ENCODE data around the gene CRYBG3. TPM values are rescaled to one million over a fixed set of nuclear protein-coding genes. Genes with fewer than 3 reads are reported as not detected.

Gene CRYBG3
- total RNA-seq, 1 donor from 2014 or later = 18.5 TPM

DNA sequence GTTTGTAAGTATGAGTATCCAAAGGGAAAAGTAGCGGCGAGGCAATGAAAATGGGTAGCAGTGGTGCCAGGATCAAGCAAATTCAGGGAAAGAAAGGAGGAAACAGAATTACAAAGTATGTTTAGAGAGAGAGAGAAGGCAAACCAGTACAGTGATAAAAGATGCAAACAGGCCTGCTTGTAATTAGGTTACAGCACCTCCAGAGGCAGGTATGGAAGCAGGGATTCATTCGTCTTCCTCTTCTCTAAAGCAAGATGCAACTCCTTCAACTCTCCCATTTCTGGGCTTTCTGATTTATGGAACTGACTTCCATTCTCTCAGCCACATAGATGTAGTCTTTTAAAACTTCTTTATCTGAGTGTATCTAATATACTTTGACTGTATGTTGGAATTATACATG is 68.0 kb downstream of the CRYBG3 start:
- peaks cover 11% of the 10 kb centered on the region for H3K4me1 Mint-ChIP-seq (ENCODE audit: unreplicated experiment)
- no peak for DNase-seq (ENCODE audit: low spot score)
- no peaks in the 10 kb centered on the region for H3K27me3 Mint-ChIP-seq (ENCODE audit: unreplicated experiment)
- no peaks in the 10 kb centered on the region for H3K9me3 Mint-ChIP-seq (ENCODE audit: unreplicated experiment)
- no peak overlapping the region for H3K27ac Mint-ChIP-seq (ENCODE audit: unreplicated experiment)
- H3K4me3 Mint-ChIP-seq (ENCODE audit: unreplicated experiment) = no peak overlapping the region
- TF ChIP-seq, protein P1, sequence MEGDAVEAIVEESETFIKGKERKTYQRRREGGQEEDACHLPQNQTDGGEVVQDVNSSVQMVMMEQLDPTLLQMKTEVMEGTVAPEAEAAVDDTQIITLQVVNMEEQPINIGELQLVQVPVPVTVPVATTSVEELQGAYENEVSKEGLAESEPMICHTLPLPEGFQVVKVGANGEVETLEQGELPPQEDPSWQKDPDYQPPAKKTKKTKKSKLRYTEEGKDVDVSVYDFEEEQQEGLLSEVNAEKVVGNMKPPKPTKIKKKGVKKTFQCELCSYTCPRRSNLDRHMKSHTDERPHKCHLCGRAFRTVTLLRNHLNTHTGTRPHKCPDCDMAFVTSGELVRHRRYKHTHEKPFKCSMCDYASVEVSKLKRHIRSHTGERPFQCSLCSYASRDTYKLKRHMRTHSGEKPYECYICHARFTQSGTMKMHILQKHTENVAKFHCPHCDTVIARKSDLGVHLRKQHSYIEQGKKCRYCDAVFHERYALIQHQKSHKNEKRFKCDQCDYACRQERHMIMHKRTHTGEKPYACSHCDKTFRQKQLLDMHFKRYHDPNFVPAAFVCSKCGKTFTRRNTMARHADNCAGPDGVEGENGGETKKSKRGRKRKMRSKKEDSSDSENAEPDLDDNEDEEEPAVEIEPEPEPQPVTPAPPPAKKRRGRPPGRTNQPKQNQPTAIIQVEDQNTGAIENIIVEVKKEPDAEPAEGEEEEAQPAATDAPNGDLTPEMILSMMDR (IDR thresholded peaks at IDR 0.05; ENCODE audit: unreplicated experiment) = no peak
- peaks cover 10% of the 10 kb centered on the region for H3K36me3 Mint-ChIP-seq (ENCODE audit: low read depth, unreplicated experiment)

DNA sequence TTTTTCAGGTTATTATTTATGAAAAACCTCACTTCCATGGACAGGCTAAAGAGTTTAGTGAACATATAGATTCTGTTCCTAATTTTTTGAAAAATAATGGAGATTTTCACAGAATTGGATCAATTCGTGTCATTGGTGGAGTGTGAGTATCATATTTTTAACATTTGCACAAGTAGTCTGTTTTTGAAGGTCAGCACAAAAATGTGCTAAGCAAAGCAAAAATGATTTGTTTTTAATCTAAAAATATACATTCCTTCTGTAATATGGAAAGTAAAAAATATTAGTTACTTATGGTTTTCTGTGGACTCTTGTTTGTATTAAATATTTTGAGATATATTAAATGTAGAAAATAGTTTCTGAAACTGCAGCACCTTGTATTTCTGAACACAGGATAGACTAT is 71.0 kb downstream of the CRYBG3 start:
- no peak overlapping the region for H3K27ac Mint-ChIP-seq (ENCODE audit: unreplicated experiment)
- H3K9me3 Mint-ChIP-seq (ENCODE audit: unreplicated experiment) = no peaks in the 10 kb centered on the region
- H3K27me3 Mint-ChIP-seq (ENCODE audit: unreplicated experiment) = no peaks in the 10 kb centered on the region
- no peak for DNase-seq (ENCODE audit: low spot score)
- TF ChIP-seq, protein P1 (IDR thresholded peaks at IDR 0.05; ENCODE audit: unreplicated experiment) = no peak
- no peaks in the 10 kb centered on the region for H3K4me1 Mint-ChIP-seq (ENCODE audit: unreplicated experiment)
- H3K36me3 Mint-ChIP-seq (ENCODE audit: low read depth, unreplicated experiment) = no peaks in the 10 kb centered on the region
- H3K4me3 Mint-ChIP-seq (ENCODE audit: unreplicated experiment) = no peak overlapping the region

DNA sequence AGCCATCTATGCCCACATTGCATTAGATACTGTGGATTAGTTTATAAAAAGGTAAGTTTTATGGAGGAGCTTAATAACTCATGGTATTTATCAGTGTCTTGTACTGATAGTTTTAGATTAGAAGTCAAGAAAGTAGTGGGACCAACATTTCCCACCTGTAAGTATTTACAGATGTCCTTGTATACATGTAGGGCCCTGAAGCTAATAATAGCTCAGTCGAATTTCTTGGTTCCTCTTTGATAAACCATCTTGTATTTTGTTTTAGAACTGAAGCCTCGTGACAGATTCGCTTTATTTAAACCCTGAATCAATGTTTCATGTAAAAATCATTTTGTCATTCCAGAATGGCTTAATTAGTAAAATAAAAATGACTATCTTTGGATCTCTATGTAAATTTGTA is 73.4 kb downstream of the CRYBG3 start:
- no peak overlapping the region for H3K27ac Mint-ChIP-seq (ENCODE audit: unreplicated experiment)
- no peaks in the 10 kb centered on the region for H3K36me3 Mint-ChIP-seq (ENCODE audit: low read depth, unreplicated experiment)
- no peaks in the 10 kb centered on the region for H3K27me3 Mint-ChIP-seq (ENCODE audit: unreplicated experiment)
- no peaks in the 10 kb centered on the region for H3K4me1 Mint-ChIP-seq (ENCODE audit: unreplicated experiment)
- H3K4me3 Mint-ChIP-seq (ENCODE audit: unreplicated experiment) = no peak overlapping the region
- TF ChIP-seq, protein P1 (IDR thresholded peaks at IDR 0.05; ENCODE audit: unreplicated experiment) = no peak
- H3K9me3 Mint-ChIP-seq (ENCODE audit: unreplicated experiment) = no peaks in the 10 kb centered on the region
- no peak for DNase-seq (ENCODE audit: low spot score)

DNA sequence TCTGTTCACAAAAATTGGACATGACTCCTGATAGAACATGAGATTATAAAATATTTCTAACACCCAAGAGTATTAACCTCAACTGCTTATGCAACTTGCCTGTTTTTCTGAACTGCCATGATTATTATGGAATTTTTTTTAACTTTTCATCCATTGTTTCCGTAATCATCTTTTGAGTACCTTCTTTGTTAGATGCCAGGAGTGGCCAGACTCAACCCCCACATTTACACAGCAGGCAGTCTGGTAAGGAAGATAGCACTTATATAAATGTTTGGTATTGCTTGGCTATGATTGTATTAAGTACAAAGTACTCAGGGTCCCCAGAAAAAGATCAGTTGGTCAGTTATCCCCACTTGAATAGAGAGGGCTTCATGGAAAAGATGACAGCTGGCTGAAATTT is 74.3 kb downstream of the CRYBG3 start:
- H3K27ac Mint-ChIP-seq (ENCODE audit: unreplicated experiment) = no peak overlapping the region
- H3K9me3 Mint-ChIP-seq (ENCODE audit: unreplicated experiment) = no peaks in the 10 kb centered on the region
- H3K4me1 Mint-ChIP-seq (ENCODE audit: unreplicated experiment) = peaks cover 5% of the 10 kb centered on the region
- no peak overlapping the region for H3K4me3 Mint-ChIP-seq (ENCODE audit: unreplicated experiment)
- TF ChIP-seq, protein P1 (IDR thresholded peaks at IDR 0.05; ENCODE audit: unreplicated experiment) = no peak
- no peak for DNase-seq (ENCODE audit: low spot score)
- H3K27me3 Mint-ChIP-seq (ENCODE audit: unreplicated experiment) = no peaks in the 10 kb centered on the region
- no peaks in the 10 kb centered on the region for H3K36me3 Mint-ChIP-seq (ENCODE audit: low read depth, unreplicated experiment)

DNA sequence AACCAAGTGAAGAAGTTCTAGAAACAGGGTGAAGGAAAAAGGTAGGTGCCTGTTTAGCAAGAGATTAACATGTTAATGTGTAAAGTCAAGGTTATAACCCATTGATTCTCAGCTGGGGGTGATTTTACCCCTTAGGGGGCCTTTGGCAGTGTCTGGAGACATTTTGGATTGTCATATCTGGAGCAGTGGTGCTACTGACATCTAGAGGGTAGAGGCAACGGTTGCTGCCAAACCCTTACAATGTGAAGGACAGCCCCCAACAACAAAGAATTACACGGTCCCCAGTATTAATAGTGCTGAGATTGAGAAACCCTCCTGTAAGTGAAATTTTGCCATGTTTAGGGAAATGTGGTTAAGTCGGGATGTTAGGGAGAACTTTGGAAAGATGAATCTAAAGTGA is 74.7 kb downstream of the CRYBG3 start:
- DNase-seq (ENCODE audit: low spot score) = no peak
- TF ChIP-seq, protein P1 (IDR thresholded peaks at IDR 0.05; ENCODE audit: unreplicated experiment) = no peak
- H3K9me3 Mint-ChIP-seq (ENCODE audit: unreplicated experiment) = no peaks in the 10 kb centered on the region
- H3K27ac Mint-ChIP-seq (ENCODE audit: unreplicated experiment) = no peak overlapping the region
- H3K4me3 Mint-ChIP-seq (ENCODE audit: unreplicated experiment) = no peak overlapping the region
- no peaks in the 10 kb centered on the region for H3K27me3 Mint-ChIP-seq (ENCODE audit: unreplicated experiment)
- peaks cover 9% of the 10 kb centered on the region for H3K4me1 Mint-ChIP-seq (ENCODE audit: unreplicated experiment)
- H3K36me3 Mint-ChIP-seq (ENCODE audit: low read depth, unreplicated experiment) = no peaks in the 10 kb centered on the region
